Stimulated activated CD4-positive, alpha-beta T cell treated with anti-CD3 and anti-CD28 coated beads, Interleukin-2, amount 100 ng/mL, for 48 hours (primary cell): Measurements from ENCODE around the gene ASL.
"Not testable (repeated sequence)": the region's sequence is repeated elsewhere in the genome, so short reads cannot be mapped to it uniquely, and the experiment has no call there.

ENCODE experiments used
- DNase-seq, 2 donors: peaks; one replicate each; pipeline ENCODE4 v3.0.0-alpha.2; 2020

ASL gene

GRCh38 chr7:66075590-66076461 is at the start of gene ASL:
TSS of gene ASL (plus strand) at chr7:66075819. CDS start at chr7:66076082, 263 bp downstream.
- peak; percentile 87 for DNase-seq

- not testable (repeated sequence) for DNase-seq
Observed at GRCh38 chr7:66028342-66028741, 47.3 kb upstream of the ASL start.

- DNase-seq, result no peak
Observed at GRCh38 chr7:66033471-66034385, 41.9 kb upstream of the ASL start.

GRCh38 chr7:66034436-66035010 is 41.1 kb upstream of the ASL start:
- not testable (repeated sequence) for DNase-seq

GRCh38 chr7:66036382-66036781 is 39.2 kb upstream of the ASL start:
- DNase-seq, result no peak

GRCh38 chr7:66036788-66037187 is 38.8 kb upstream of the ASL start:
- DNase-seq, result no peak

- DNase-seq, result no peak
Observed at GRCh38 chr7:66039094-66039670, 36.4 kb upstream of the ASL start.

GRCh38 chr7:66043681-66044497 is 31.7 kb upstream of the ASL start:
- DNase-seq, result peak; percentile 9 to 28

- not testable (repeated sequence) for DNase-seq
Observed at GRCh38 chr7:66044498-66044854, 31.1 kb upstream of the ASL start.

GRCh38 chr7:66047426-66047825 is 28.2 kb upstream of the ASL start:
- no peak for DNase-seq

GRCh38 chr7:66049886-66050285 is 25.7 kb upstream of the ASL start:
- not testable (repeated sequence) for DNase-seq

- DNase-seq, result no peak
Observed at GRCh38 chr7:66050337-66050957, 25.2 kb upstream of the ASL start.

- DNase-seq, result no peak
Observed at GRCh38 chr7:66050990-66051448, 24.6 kb upstream of the ASL start.

GRCh38 chr7:66052447-66052846 is 23.2 kb upstream of the ASL start:
- DNase-seq, result no peak

- no peak for DNase-seq
Observed at GRCh38 chr7:66054063-66054462, 21.6 kb upstream of the ASL start.

- no peak for DNase-seq
Observed at GRCh38 chr7:66055321-66055956, 20.2 kb upstream of the ASL start.

GRCh38 chr7:66060796-66061195 is 14.8 kb upstream of the ASL start:
- DNase-seq, result no peak

GRCh38 chr7:66069732-66070131 is 5.9 kb upstream of the ASL start:
- DNase-seq, result no peak

- no peak for DNase-seq
Observed at GRCh38 chr7:66070222-66070621, 5.4 kb upstream of the ASL start.

- not testable (repeated sequence) for DNase-seq
Observed at GRCh38 chr7:66072208-66072607, 3.4 kb upstream of the ASL start.
